Neural cell (in vitro differentiated cells): ENCODE measurements around the gene HECW1. TPM values are rescaled to one million over a fixed set of nuclear protein-coding genes. Genes with fewer than 3 reads are reported as not detected.

Experiments used
- H2AFZ ChIP-seq: fragments of 200-600, 300-800 bp; sonication (generic), shearing (Covaris generic); 2 replicates; pipeline ENCODE4 v1.6.0; 2014; ENCODE audit warnings: low read depth, mild to moderate bottlenecking, antibody characterized with exemption, low read length, moderate library complexity
- H3F3A ChIP-seq: fragments of 200-600 bp; shearing (Covaris generic); 2 replicates; pipeline ENCODE4 v1.6.1; 2016; ENCODE audit warnings: mild to moderate bottlenecking, moderate library complexity, mixed read lengths, antibody characterized with exemption, low read length; ENCODE audit not compliant: insufficient read depth, poor library complexity, severe bottlenecking
- H3K27ac ChIP-seq: fragments of 200-600, 300-800 bp; sonication (generic), shearing (Covaris generic); 2 replicates; pipeline ENCODE4 v1.5.1; 2014; ENCODE audit warnings: mild to moderate bottlenecking, low read length, moderate library complexity
- H3K27me3 ChIP-seq: fragments of 300-800, 200-600 bp; sonication (generic), shearing (Covaris generic); 2 replicates; pipeline ENCODE4 v1.6.0; 2014; ENCODE audit warnings: mild to moderate bottlenecking, low read depth, low read length, moderate library complexity; ENCODE audit not compliant: insufficient read depth
- H3K36me3 ChIP-seq: fragments of 300-800, 200-600 bp; sonication (generic), shearing (Covaris generic); 2 replicates; pipeline ENCODE4 v1.5.1; 2014; ENCODE audit warnings: mild to moderate bottlenecking, antibody characterized with exemption, low read length, moderate library complexity; ENCODE audit not compliant: insufficient read depth
- H3K4me2 ChIP-seq: fragments of 300-800, 200-600 bp; sonication (generic), shearing (Covaris generic); 2 replicates; pipeline ENCODE4 v1.6.0; 2014; ENCODE audit warnings: mild to moderate bottlenecking, low read length
- H3K4me3 ChIP-seq: fragments of 300-800, 200-600 bp; sonication (generic), shearing (Covaris generic); 2 replicates; pipeline ENCODE4 v1.5.1; 2014; ENCODE audit warnings: mild to moderate bottlenecking, low read length, moderate library complexity
- H3K79me2 ChIP-seq: fragments of 200-600 bp; shearing (Covaris generic); replicated peaks from 2 replicates; pipeline ENCODE4 v1.6.0; 2014; ENCODE audit warnings: mild to moderate bottlenecking, low read length, moderate library complexity; ENCODE audit not compliant: insufficient read depth
- H3K9ac ChIP-seq: fragments of 300-800, 200-600 bp; sonication (generic), shearing (Covaris generic); 2 replicates; pipeline ENCODE4 v1.6.1; 2016; ENCODE audit warnings: mild to moderate bottlenecking, low read length, mixed read lengths
- H3K9me2 ChIP-seq: fragments of 200-600 bp; shearing (Covaris generic); 2 replicates; pipeline ENCODE4 v1.6.1; 2016; ENCODE audit warnings: mild to moderate bottlenecking, low read length, mixed read lengths; ENCODE audit not compliant: insufficient read depth
- H3K9me3 ChIP-seq: fragments of 200-600, 300-800 bp; sonication (generic), shearing (Covaris generic); 2 replicates; pipeline ENCODE4 v1.6.1; 2016; ENCODE audit warnings: mild to moderate bottlenecking, mixed run types, low read length, moderate library complexity, mixed read lengths
- H4K20me1 ChIP-seq: fragments of 200-600 bp; shearing (Covaris generic); 2 replicates; pipeline ENCODE4 v1.6.1; 2016; ENCODE audit warnings: mild to moderate bottlenecking, mixed run types; ENCODE audit not compliant: insufficient read depth
- CTCF ChIP-seq: fragments of 450-650 bp; IDR thresholded peaks from 2 replicates; pipeline ENCODE4 v1.5.1; 2014; ENCODE audit warnings: antibody characterized with exemption, mild to moderate bottlenecking, moderate library complexity; ENCODE audit not compliant: poor library complexity, severe bottlenecking
- EP300 ChIP-seq: fragments of 450-650 bp; conservative IDR thresholded peaks from 2 replicates; pipeline ENCODE4 v1.6.1; 2014; ENCODE audit warnings: antibody characterized with exemption, mild to moderate bottlenecking, moderate library complexity; ENCODE audit not compliant: poor library complexity, severe bottlenecking
- EZH2 ChIP-seq: fragments of 200-600, 300-800 bp; shearing (Covaris generic), sonication (generic); IDR thresholded peaks from 2 replicates; pipeline ENCODE4 v1.6.1; 2014; ENCODE audit warnings: antibody characterized with exemption, low read length, borderline replicate concordance, mild to moderate bottlenecking; ENCODE audit not compliant: insufficient read depth, poor library complexity, severe bottlenecking
- MXI1 ChIP-seq: fragments of 450-650 bp; conservative IDR thresholded peaks from 2 replicates; pipeline ENCODE4 v1.6.1; 2014; ENCODE audit warnings: antibody characterized with exemption, mild to moderate bottlenecking; ENCODE audit not compliant: poor library complexity, severe bottlenecking
- POLR2AphosphoS5 ChIP-seq: IDR thresholded peaks from 2 replicates; pipeline ENCODE4 v1.6.1; 2012
- RAD21 ChIP-seq: fragments of 450-650 bp; conservative IDR thresholded peaks from 2 replicates; pipeline ENCODE4 v1.6.1; 2014; ENCODE audit warnings: antibody characterized with exemption, mild to moderate bottlenecking, moderate library complexity
- SMC3 ChIP-seq: fragments of 450-650 bp; conservative IDR thresholded peaks from 2 replicates; pipeline ENCODE4 v1.6.1; 2014; ENCODE audit warnings: antibody characterized with exemption, mild to moderate bottlenecking, moderate library complexity; ENCODE audit not compliant: poor library complexity
- TAF1 ChIP-seq: IDR thresholded peaks from 2 replicates; pipeline ENCODE4 v1.6.1; 2012; ENCODE audit warnings: low read depth
- polyA plus RNA-seq: library from polyadenylated mRNA; depleted of rRNA; stranded (reverse); fragments of >200 nt; gene quantifications from 2 replicates; pipeline ENCODE4 v1.2.3, GENCODE V29; 2014
- TF ChIP-seq, protein P1 (sequence below): IDR thresholded peaks from 2 replicates; pipeline ENCODE4 v1.6.1; 2012; ENCODE audit warnings: borderline replicate concordance

Gene HECW1
- polyA plus RNA-seq, 1 donor from 2014 or later, result 13.8 TPM

- H3K27me3 ChIP-seq, result no peaks in the 10 kb centered on the region
- TF ChIP-seq MXI1 (no peak), SMC3 (no peak), POLR2AphosphoS5 (no peak), TAF1 (no peak), RAD21 (no peak), EP300 (no peak), CTCF (no peak), EZH2 (no peak)
- TF ChIP-seq, protein P1, sequence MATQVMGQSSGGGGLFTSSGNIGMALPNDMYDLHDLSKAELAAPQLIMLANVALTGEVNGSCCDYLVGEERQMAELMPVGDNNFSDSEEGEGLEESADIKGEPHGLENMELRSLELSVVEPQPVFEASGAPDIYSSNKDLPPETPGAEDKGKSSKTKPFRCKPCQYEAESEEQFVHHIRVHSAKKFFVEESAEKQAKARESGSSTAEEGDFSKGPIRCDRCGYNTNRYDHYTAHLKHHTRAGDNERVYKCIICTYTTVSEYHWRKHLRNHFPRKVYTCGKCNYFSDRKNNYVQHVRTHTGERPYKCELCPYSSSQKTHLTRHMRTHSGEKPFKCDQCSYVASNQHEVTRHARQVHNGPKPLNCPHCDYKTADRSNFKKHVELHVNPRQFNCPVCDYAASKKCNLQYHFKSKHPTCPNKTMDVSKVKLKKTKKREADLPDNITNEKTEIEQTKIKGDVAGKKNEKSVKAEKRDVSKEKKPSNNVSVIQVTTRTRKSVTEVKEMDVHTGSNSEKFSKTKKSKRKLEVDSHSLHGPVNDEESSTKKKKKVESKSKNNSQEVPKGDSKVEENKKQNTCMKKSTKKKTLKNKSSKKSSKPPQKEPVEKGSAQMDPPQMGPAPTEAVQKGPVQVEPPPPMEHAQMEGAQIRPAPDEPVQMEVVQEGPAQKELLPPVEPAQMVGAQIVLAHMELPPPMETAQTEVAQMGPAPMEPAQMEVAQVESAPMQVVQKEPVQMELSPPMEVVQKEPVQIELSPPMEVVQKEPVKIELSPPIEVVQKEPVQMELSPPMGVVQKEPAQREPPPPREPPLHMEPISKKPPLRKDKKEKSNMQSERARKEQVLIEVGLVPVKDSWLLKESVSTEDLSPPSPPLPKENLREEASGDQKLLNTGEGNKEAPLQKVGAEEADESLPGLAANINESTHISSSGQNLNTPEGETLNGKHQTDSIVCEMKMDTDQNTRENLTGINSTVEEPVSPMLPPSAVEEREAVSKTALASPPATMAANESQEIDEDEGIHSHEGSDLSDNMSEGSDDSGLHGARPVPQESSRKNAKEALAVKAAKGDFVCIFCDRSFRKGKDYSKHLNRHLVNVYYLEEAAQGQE, result no peak
- no peaks in the 10 kb centered on the region for H3K79me2 ChIP-seq
- H4K20me1 ChIP-seq, result no peaks in the 10 kb centered on the region
- no peaks in the 10 kb centered on the region for H3K36me3 ChIP-seq
- no peak overlapping the region for H3K4me3 ChIP-seq
- no peaks in the 10 kb centered on the region for H3K9me3 ChIP-seq
- H3K4me2 ChIP-seq, result no peak overlapping the region
- no peak overlapping the region for H3K9ac ChIP-seq
- no peaks in the 10 kb centered on the region for H3K9me2 ChIP-seq
- H3K27ac ChIP-seq, result no peak overlapping the region
- H3F3A ChIP-seq, result no peaks in the 10 kb centered on the region
- H2AFZ ChIP-seq, result no peak overlapping the region
Measured at GRCh38 chr7:43390576-43390975, 278.1 kb downstream of the HECW1 start.

DNA sequence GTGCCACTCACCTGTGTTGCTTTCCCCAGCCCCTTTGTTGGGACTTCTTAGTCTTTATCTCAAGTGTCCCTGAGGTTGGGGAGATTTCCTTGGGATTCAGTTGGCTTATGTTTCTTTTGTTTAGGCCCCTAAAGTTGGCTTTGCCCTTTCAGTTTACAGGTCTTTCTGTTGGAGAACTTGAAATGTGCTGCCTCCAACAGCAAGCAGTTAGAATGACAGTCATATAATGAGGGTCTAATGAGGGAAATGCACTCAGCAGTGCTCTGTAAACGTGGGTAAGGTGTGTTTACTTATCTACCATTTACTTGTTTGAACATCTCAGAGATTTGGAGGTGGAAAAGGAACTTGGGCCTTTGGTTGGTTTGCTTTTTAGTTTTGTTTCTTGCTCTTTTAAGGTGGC lies 279.1 kb downstream of the HECW1 start:
- no peaks in the 10 kb centered on the region for H3K9me2 ChIP-seq
- no peaks in the 10 kb centered on the region for H3K79me2 ChIP-seq
- no peak overlapping the region for H3K4me3 ChIP-seq

More for the DNA sequence above, 279.1 kb downstream of the HECW1 start:
- no peak overlapping the region for H2AFZ ChIP-seq
- H3K27me3 ChIP-seq, result no peaks in the 10 kb centered on the region
- H3K9ac ChIP-seq, result no peak overlapping the region
- no peaks in the 10 kb centered on the region for H4K20me1 ChIP-seq
- TF ChIP-seq SMC3, result no peak
- TF ChIP-seq MXI1, result no peak
- TF ChIP-seq TAF1, result no peak
- TF ChIP-seq, protein P1, result no peak
- TF ChIP-seq EZH2, result no peak
- no peak for TF ChIP-seq RAD21
- TF ChIP-seq POLR2AphosphoS5, result no peak
- TF ChIP-seq EP300, result no peak
- TF ChIP-seq CTCF, result no peak
- no peaks in the 10 kb centered on the region for H3K36me3 ChIP-seq
- no peak overlapping the region for H3K27ac ChIP-seq
- H3K9me3 ChIP-seq, result no peaks in the 10 kb centered on the region
- no peaks in the 10 kb centered on the region for H3F3A ChIP-seq
- no peak overlapping the region for H3K4me2 ChIP-seq
